Endothelial cell of umbilical vein (primary cell): Measurements from ENCODE around the gene SLC22A4. TPM values are rescaled to one million over a fixed set of nuclear protein-coding genes. Genes with fewer than 3 reads are reported as not detected.

ENCODE experiments used
- BruUV-seq: library from RNA; stranded (reverse); fragments of 400-500 nt; replicated peaks from 2 replicates; lab custom pipeline; 2021; lab: Mats Ljungman, UMichigan
- CTCF ChIA-PET: fragments of 300-600, 350-600 bp; sonication (Branson Sonifier 250); formaldehyde crosslinking; loops from one replicate; lab custom pipeline; 2021; ENCODE audit warnings: antibody characterized with exemption, inconsistent platforms; lab: Charles Lee
- POLR2A ChIA-PET: fragments of 300-600, 350-600 bp; sonication (Branson Sonifier 250); formaldehyde crosslinking; loops from one replicate; lab custom pipeline; 2021; ENCODE audit warnings: antibody characterized with exemption, inconsistent platforms; lab: Charles Lee
- DNase-seq: peaks from one replicate; pipeline ENCODE4 v3.0.0-alpha.2; 2011; ENCODE audit warnings: low read depth, low spot score
- FAIRE-seq: peaks from 2 replicates; lab custom pipeline; 2011; peaks lifted over from hg19 to GRCh38; lab: Jason Lieb, UNC
- H2AFZ ChIP-seq: 2 replicates; pipeline ENCODE4 v1.6.0; 2012; ENCODE audit warnings: low read depth, low read length, control low read depth, inconsistent platforms
- H3K27ac ChIP-seq: 2 replicates; pipeline ENCODE4 v1.5.1; 2011; ENCODE audit warnings: low read depth, mild to moderate bottlenecking, control low read depth, low read length, moderate library complexity; ENCODE audit not compliant: insufficient read depth
- H3K27me3 ChIP-seq, 2 experiments: 2 replicates each; pipeline versions ENCODE4 v1.6.0 to v1.6.1; 2011; ENCODE audit warnings: low read length in 2 of 2, mixed read lengths in 1 of 2; ENCODE audit not compliant: control insufficient read depth in 2 of 2, insufficient read depth in 2 of 2
- H3K36me3 ChIP-seq, 2 experiments: 2 replicates in 1 of 2; 3 replicates in 1 of 2; pipeline ENCODE4 v1.5.1; 2011; ENCODE audit warnings: low read length in 2 of 2, mild to moderate bottlenecking in 1 of 2, moderate library complexity in 1 of 2; ENCODE audit not compliant: control insufficient read depth in 2 of 2, insufficient read depth in 2 of 2; ENCODE audit errors: extremely low read depth in 1 of 2
- H3K4me1 ChIP-seq: 3 replicates; pipeline ENCODE4 v1.5.1; 2011; ENCODE audit warnings: mild to moderate bottlenecking, low read length; ENCODE audit not compliant: control insufficient read depth, insufficient read depth; ENCODE audit errors: extremely low read depth
- H3K4me2 ChIP-seq: 2 replicates; pipeline ENCODE4 v1.6.1; 2011; ENCODE audit warnings: low read length, control low read depth, mixed read lengths; ENCODE audit not compliant: insufficient read depth
- H3K4me3 ChIP-seq, 3 experiments: fragments of 200-600 bp in 1 of 3; sonication (generic), shearing (Covaris generic) in 1 of 3; replicated peaks in 1 of 3; 2 replicates each; pipeline ENCODE4 v1.5.1; 2011 to 2016; ENCODE audit warnings: control low read depth in 3 of 3, low read length in 3 of 3, mild to moderate bottlenecking in 2 of 3, inconsistent platforms in 1 of 3, low read depth in 1 of 3, moderate library complexity in 1 of 3; ENCODE audit not compliant: insufficient read depth in 1 of 3
- H3K79me2 ChIP-seq: 2 replicates; pipeline ENCODE4 v1.6.0; 2012; ENCODE audit warnings: low read length, inconsistent platforms; ENCODE audit not compliant: control insufficient read depth, insufficient read depth
- H3K9ac ChIP-seq: replicated peaks from 2 replicates; pipeline ENCODE3; 2011; ENCODE audit warnings: low read length, control low read depth; ENCODE audit not compliant: insufficient read depth; ENCODE audit errors: extremely low read depth
- H3K9me1 ChIP-seq: replicated peaks from 3 replicates; pipeline ENCODE4 v1.6.0; 2011; ENCODE audit warnings: mild to moderate bottlenecking, low read length; ENCODE audit not compliant: control insufficient read depth, insufficient read depth; ENCODE audit errors: extremely low read depth
- H3K9me3 ChIP-seq: replicated peaks from 2 replicates; pipeline ENCODE4 v1.5.1; 2012; ENCODE audit warnings: low read length, inconsistent platforms; ENCODE audit not compliant: control insufficient read depth, insufficient read depth
- H4K20me1 ChIP-seq: replicated peaks from 2 replicates; pipeline ENCODE3; 2011; ENCODE audit warnings: mild to moderate bottlenecking, low read length; ENCODE audit not compliant: control insufficient read depth, insufficient read depth; ENCODE audit errors: extremely low read depth
- EZH2 ChIP-seq: IDR thresholded peaks from 2 replicates; pipeline ENCODE4 v1.6.1; 2012; ENCODE audit warnings: borderline replicate concordance, low read depth, mild to moderate bottlenecking, moderate library complexity, low read length, inconsistent platforms; ENCODE audit not compliant: severe bottlenecking
- FOS ChIP-seq: IDR thresholded peaks from 2 replicates; pipeline ENCODE4 v1.6.1; 2011; ENCODE audit warnings: mild to moderate bottlenecking, low read length, moderate library complexity, borderline replicate concordance; ENCODE audit not compliant: insufficient read depth
- GATA2 ChIP-seq: IDR thresholded peaks from 2 replicates; pipeline ENCODE4 v1.7.0; 2011; ENCODE audit warnings: low read depth, mild to moderate bottlenecking, moderate library complexity, mixed read lengths, low read length; ENCODE audit not compliant: insufficient read length, insufficient read depth
- JUN ChIP-seq: IDR thresholded peaks from 2 replicates; pipeline ENCODE4 v1.6.1; 2011; ENCODE audit warnings: borderline replicate concordance, low read depth; ENCODE audit not compliant: insufficient read length, insufficient read depth
- MYC ChIP-seq: IDR thresholded peaks from one replicate; pipeline ENCODE4 v1.6.1; 2011; ENCODE audit warnings: mild to moderate bottlenecking, low read depth, low read length
- POLR2A ChIP-seq: IDR thresholded peaks from 2 replicates; pipeline ENCODE4 v1.6.1; 2012; ENCODE audit warnings: low read depth, mild to moderate bottlenecking, control low read depth, low read length
- POLR2AphosphoS5 ChIP-seq: IDR thresholded peaks from 2 replicates; pipeline ENCODE4 v1.6.1; 2012; ENCODE audit warnings: low read depth, mild to moderate bottlenecking, control low read depth, low read length, moderate library complexity; ENCODE audit not compliant: insufficient read depth
- dilution Hi-C: fragments of 300-500 bp; cut with MboI; formaldehyde crosslinking; loops from one replicate; pipeline ENCODE4 v1.15.0; 2019; ENCODE audit warnings: low sequenced_read_pairs; ENCODE audit not compliant: extremely low pct_ligation_motif_present
- intact Hi-C: fragments of 100-400 bp; cut with micrococcal nuclease; formaldehyde crosslinking; loops from one replicate; pipeline ENCODE4 v1.10.0; 2022
- microRNA-seq: library from miRNA; unstranded; fragments of <30 nt; microRNA quantifications from one replicate; pipeline ENCODE4 v1.2.0, GENCODE V29; 2021; ENCODE audit warnings: borderline number of aligned reads, borderline replicate concordance
- polyA plus RNA-seq, 4 experiments: library from polyadenylated mRNA; depleted of rRNA in 3 of 4; stranded (reverse) in 3 of 4; unstranded in 1 of 4; fragments of >200 nt; gene quantifications; 2 replicates each; pipeline versions ENCODE4 v1.2.1 to v1.2.3, GENCODE V29; 2011 to 2012; ENCODE audit warnings: missing spikeins in 1 of 4
- small RNA-seq: library from RNA; depleted of rRNA; stranded (forward); fragments of <200 nt; gene quantifications from one replicate; pipeline ENCODE3, GENCODE V24; 2012; ENCODE audit warnings: low replicate concordance, low read depth; ENCODE audit not compliant: insufficient read depth, insufficient read length
- total RNA-seq: library from RNA; stranded (reverse); gene quantifications from 2 replicates; pipeline ENCODE4 v1.2.3, GENCODE V29; 2021
- TF ChIP-seq, protein P1 (sequence below), 2 donors: IDR thresholded peaks; 1 replicate in 1 of 2; 2 replicates in 1 of 2; pipeline ENCODE4 v1.5.1; 2011; ENCODE audit warnings: low read length in 2 of 2, mild to moderate bottlenecking in 2 of 2, moderate library complexity in 2 of 2, control low read depth in 1 of 2, inconsistent platforms in 1 of 2, low read depth in 1 of 2; ENCODE audit not compliant: insufficient read depth in 1 of 2; ENCODE audit errors: extremely low read depth in 1 of 2
- TF ChIP-seq, protein P2 (sequence below): IDR thresholded peaks from 2 replicates; pipeline ENCODE4 v1.6.1; 2011; ENCODE audit not compliant: insufficient read depth, insufficient read length

The SLC22A4 gene
- total and polyA plus RNA-seq, 2 donors (not counting 3 experiments of a cell fraction or from before 2014, with no cell fraction given) = 4.9 to 6.9 TPM

DNA sequence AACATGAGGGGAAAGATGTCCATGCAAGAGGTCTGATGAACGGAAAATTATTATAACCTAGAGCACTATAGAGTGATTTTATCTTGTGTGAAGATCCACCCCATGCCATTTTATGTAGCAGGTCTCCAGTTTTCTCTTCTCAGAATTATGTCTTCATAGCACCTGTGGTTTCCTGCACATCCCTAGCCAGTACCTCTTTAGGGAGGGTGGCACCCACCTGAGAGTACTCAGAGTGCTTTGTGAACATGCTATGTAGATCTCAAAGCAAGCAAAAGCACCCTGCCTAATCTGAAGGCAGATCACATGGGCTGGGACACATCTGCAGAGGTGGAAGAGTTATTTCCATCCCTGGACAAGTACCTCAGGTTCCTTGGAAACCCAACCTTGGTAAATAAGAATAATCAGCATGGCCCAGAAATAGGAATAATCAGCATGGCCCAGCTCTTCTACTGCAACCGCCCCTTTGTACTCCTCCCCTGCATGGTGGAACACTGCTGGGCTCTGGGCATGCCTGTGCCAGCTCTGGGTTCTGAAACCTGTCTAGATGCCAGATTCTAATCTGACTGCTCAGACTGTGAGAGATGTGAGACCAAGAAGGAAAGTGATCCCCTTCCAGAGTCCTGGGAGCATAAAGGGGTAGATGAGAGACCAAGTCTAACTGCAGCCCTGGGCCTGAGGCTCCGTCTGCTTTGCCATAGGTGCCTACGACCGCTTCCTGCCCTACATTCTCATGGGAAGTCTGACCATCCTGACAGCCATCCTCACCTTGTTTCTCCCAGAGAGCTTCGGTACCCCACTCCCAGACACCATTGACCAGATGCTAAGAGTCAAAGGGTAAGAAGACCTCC, 99.0 kb downstream of the SLC22A4 start:
- Histone ChIP-seq H2AFZ (no peak overlapping the region), H3K4me2 (no peak overlapping the region), H3K79me2 (no peaks in the 10 kb centered on the region), H3K9me1 (no peaks in the 10 kb centered on the region), H3K27ac (no peak overlapping the region), H3K36me3 (no peaks in the 10 kb centered on the region), H3K27me3 (no peaks in the 10 kb centered on the region), H3K4me3 (no peak overlapping the region), H3K9ac (no peak overlapping the region), H3K9me3 (no peaks in the 10 kb centered on the region), H3K4me1 (peaks cover 25% of the 10 kb centered on the region), H4K20me1 (no peaks in the 10 kb centered on the region)
- DNase-seq = no peak
- TF ChIP-seq, protein P1, sequence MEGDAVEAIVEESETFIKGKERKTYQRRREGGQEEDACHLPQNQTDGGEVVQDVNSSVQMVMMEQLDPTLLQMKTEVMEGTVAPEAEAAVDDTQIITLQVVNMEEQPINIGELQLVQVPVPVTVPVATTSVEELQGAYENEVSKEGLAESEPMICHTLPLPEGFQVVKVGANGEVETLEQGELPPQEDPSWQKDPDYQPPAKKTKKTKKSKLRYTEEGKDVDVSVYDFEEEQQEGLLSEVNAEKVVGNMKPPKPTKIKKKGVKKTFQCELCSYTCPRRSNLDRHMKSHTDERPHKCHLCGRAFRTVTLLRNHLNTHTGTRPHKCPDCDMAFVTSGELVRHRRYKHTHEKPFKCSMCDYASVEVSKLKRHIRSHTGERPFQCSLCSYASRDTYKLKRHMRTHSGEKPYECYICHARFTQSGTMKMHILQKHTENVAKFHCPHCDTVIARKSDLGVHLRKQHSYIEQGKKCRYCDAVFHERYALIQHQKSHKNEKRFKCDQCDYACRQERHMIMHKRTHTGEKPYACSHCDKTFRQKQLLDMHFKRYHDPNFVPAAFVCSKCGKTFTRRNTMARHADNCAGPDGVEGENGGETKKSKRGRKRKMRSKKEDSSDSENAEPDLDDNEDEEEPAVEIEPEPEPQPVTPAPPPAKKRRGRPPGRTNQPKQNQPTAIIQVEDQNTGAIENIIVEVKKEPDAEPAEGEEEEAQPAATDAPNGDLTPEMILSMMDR (IDR thresholded peaks at IDR 0.05; ENCODE audit: extremely low read depth in 1 of 2, insufficient read depth in 1 of 2, low read depth in 1 of 2, low read length in 2 of 2) = no peak
- TF ChIP-seq, protein P2, sequence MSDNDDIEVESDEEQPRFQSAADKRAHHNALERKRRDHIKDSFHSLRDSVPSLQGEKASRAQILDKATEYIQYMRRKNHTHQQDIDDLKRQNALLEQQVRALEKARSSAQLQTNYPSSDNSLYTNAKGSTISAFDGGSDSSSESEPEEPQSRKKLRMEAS = no peak
- TF ChIP-seq MYC (no peak), POLR2A (no peak), GATA2 (no peak), POLR2AphosphoS5 (no peak), FOS (no peak), JUN (no peak), EZH2 (no peak)
- ChIA-PET POLR2A (no interaction called here), CTCF (no interaction called here)
- intact Hi-C loops (no loop called here), dilution Hi-C loops (no loop called here)
- BruUV-seq = no TSS peak
- no peak for FAIRE-seq

Small RNAs within 50 kb of the gene (microRNA-seq; reads per million reads assigned to microRNA genes)
- not detected for gene MIR3936

Small RNAs within 50 kb of the gene (small RNA-seq; reads per million reads assigned to genes)
- not detected for gene MIR3936

Other genes starting within 250 kb of the SLC22A4 start
- not detected in 2 replicates for gene IL3, start 233.7 kb upstream of the SLC22A4 start, total RNA-seq
- gene IL3, start 233.7 kb upstream of the SLC22A4 start, polyA plus RNA-seq = not detected in 2 replicates
- not detected in 2 replicates for gene CSF2, start 220.6 kb upstream of the SLC22A4 start, total RNA-seq
- gene CSF2, start 220.6 kb upstream of the SLC22A4 start, polyA plus RNA-seq = not detected in 2 replicates
- gene P4HA2, start 66.5 kb upstream of the SLC22A4 start, total RNA-seq = 37.4 and 37.6 TPM in 2 replicates
- gene P4HA2, start 66.5 kb upstream of the SLC22A4 start, polyA plus RNA-seq = 58.7 and 67.1 TPM in 2 replicates
- 65.7 and 69.8 TPM in 2 replicates for gene PDLIM4, start 36.7 kb upstream of the SLC22A4 start, total RNA-seq
- 112 and 193 TPM in 2 replicates for gene PDLIM4, start 36.7 kb upstream of the SLC22A4 start, polyA plus RNA-seq
- gene SLC22A5, start 75.3 kb downstream of the SLC22A4 start, total RNA-seq = 3.6 and 3.8 TPM in 2 replicates
- 9.3 and 10.1 TPM in 2 replicates for gene SLC22A5, start 75.3 kb downstream of the SLC22A4 start, polyA plus RNA-seq
- 17.7 and 28.0 TPM in 2 replicates for gene IRF1, start 196.4 kb downstream of the SLC22A4 start, total RNA-seq
- 10.6 and 12.3 TPM in 2 replicates for gene IRF1, start 196.4 kb downstream of the SLC22A4 start, polyA plus RNA-seq
- not detected in 2 replicates for gene IL5, start 249.1 kb downstream of the SLC22A4 start, total RNA-seq
- gene IL5, start 249.1 kb downstream of the SLC22A4 start, polyA plus RNA-seq = not detected in 2 replicates